HCT116 (cell line): ENCODE measurements around the gene FCHO2. TPM values are rescaled to one million over a fixed set of nuclear protein-coding genes. Genes with fewer than 3 reads are reported as not detected.

Experiments used
- ATAC-seq: fragments of 200-7000 bp; cut with Tn5 transposase; 2 replicates; pipeline ENCODE4 v1.9.1; 2020; ENCODE audit warnings: mild to moderate bottlenecking, moderate library complexity
- BruUV-seq: library from RNA; stranded (reverse); fragments of 400-500 nt; replicated peaks from 2 replicates; lab custom pipeline; 2021; lab: Mats Ljungman, UMichigan
- CTCF ChIA-PET: fragments of 300-600 bp; sonication (Branson Sonifier 250); formaldehyde crosslinking; loops from one replicate; lab custom pipeline; 2021; ENCODE audit warnings: antibody characterized with exemption; lab: Charles Lee
- POLR2A ChIA-PET: fragments of 300-600, 350-600 bp; sonication (Branson Sonifier 250); formaldehyde crosslinking; loops from one replicate; lab custom pipeline; 2021; ENCODE audit warnings: antibody characterized with exemption; lab: Charles Lee
- RAD21 ChIA-PET, 2 experiments: fragments of 300-600 bp; sonication (Branson Sonifier 250); formaldehyde crosslinking; loops; one replicate each; lab custom pipeline; 2023; ENCODE audit warnings: low total read pairs in 2 of 2; ENCODE audit not compliant: uncharacterized antibody in 2 of 2, unreplicated experiment in 2 of 2, low non-redundant PET in 1 of 2; lab: Charles Lee
- DNase-seq: peaks from one replicate; pipeline ENCODE4 v3.0.0-alpha.2; 2010; ENCODE audit warnings: low read depth, low spot score
- H2AFZ ChIP-seq: fragments of 200-600 bp; shearing (Covaris generic), sonication (generic); 2 replicates; pipeline ENCODE4 v1.6.1; 2017; ENCODE audit warnings: low read depth, mixed run types, mixed read lengths, antibody characterized with exemption, low read length; ENCODE audit not compliant: poor library complexity, severe bottlenecking
- H3K27ac ChIP-seq: 2 replicates; pipeline ENCODE4 v1.5.1; 2012; ENCODE audit warnings: low read depth, low read length
- H3K27me3 ChIP-seq: fragments of 200-600 bp; sonication (generic); 2 replicates; pipeline ENCODE4 v1.6.1; 2016; ENCODE audit warnings: mixed run types, low read length, mixed read lengths; ENCODE audit not compliant: insufficient read depth
- H3K36me3 ChIP-seq, 2 experiments: fragments of 200-500 bp in 1 of 2; fragments of 200-600 bp in 1 of 2; sonication (Bioruptor generic) in 1 of 2; sonication (generic) in 1 of 2; 2 replicates each; pipeline versions ENCODE4 v1.5.1 to v1.6.1; 2014 to 2016; ENCODE audit warnings: low read length in 2 of 2, inconsistent platforms in 1 of 2, mixed read lengths in 1 of 2, mixed run types in 1 of 2; ENCODE audit not compliant: insufficient read depth in 2 of 2, control insufficient read depth in 1 of 2
- H3K4me1 ChIP-seq, 2 experiments: fragments of 200-600 bp in 1 of 2; sonication (generic) in 1 of 2; 2 replicates each; pipeline versions ENCODE4 v1.5.1 to v1.6.1; 2012 to 2017; ENCODE audit warnings: low read length in 2 of 2, inconsistent platforms in 1 of 2, mild to moderate bottlenecking in 1 of 2, mixed read lengths in 1 of 2, mixed run types in 1 of 2, moderate library complexity in 1 of 2; ENCODE audit not compliant: insufficient read depth in 2 of 2, control insufficient read depth in 1 of 2
- H3K4me2 ChIP-seq: fragments of 200-600 bp; sonication (generic); 2 replicates; pipeline ENCODE4 v1.6.1; 2017; ENCODE audit warnings: mixed run types, low read length, mixed read lengths
- H3K4me3 ChIP-seq, 2 experiments: fragments of 200-600 bp in 1 of 2; sonication (generic) in 1 of 2; replicated peaks in 1 of 2; 2 replicates each; pipeline ENCODE4 v1.5.1; 2011 to 2016; ENCODE audit warnings: low read length in 2 of 2, control low read depth in 1 of 2, low read depth in 1 of 2, mild to moderate bottlenecking in 1 of 2, mixed read lengths in 1 of 2, mixed run types in 1 of 2
- H3K79me2 ChIP-seq: fragments of 200-600 bp; sonication (generic); 2 replicates; pipeline ENCODE4 v1.6.1; 2017; ENCODE audit warnings: mild to moderate bottlenecking, mixed run types, low read length, moderate library complexity, mixed read lengths; ENCODE audit not compliant: insufficient read depth
- H3K9ac ChIP-seq: fragments of 200-600 bp; sonication (generic); 2 replicates; pipeline ENCODE4 v1.6.1; 2016; ENCODE audit warnings: low read length, mixed read lengths
- H3K9me2 ChIP-seq: fragments of 200-600 bp; sonication (generic), shearing (Covaris generic); 2 replicates; pipeline ENCODE4 v1.6.1; 2017; ENCODE audit warnings: mixed run types, mild to moderate bottlenecking, moderate library complexity; ENCODE audit not compliant: insufficient read depth
- H3K9me3 ChIP-seq, 2 experiments: fragments of 200-500 bp in 1 of 2; fragments of 200-600 bp in 1 of 2; sonication (Bioruptor generic) in 1 of 2; sonication (generic) in 1 of 2; 2 replicates each; pipeline ENCODE4 v1.6.1; 2014 to 2017; ENCODE audit warnings: low read length in 2 of 2, mixed read lengths in 2 of 2, inconsistent platforms in 1 of 2, low read depth in 1 of 2, mild to moderate bottlenecking in 1 of 2, mixed run types in 1 of 2, moderate library complexity in 1 of 2; ENCODE audit not compliant: control insufficient read depth in 1 of 2, insufficient read depth in 1 of 2
- H4K20me1 ChIP-seq: fragments of 200-600 bp; sonication (generic), shearing (Covaris generic); 2 replicates; pipeline ENCODE4 v1.6.1; 2017; ENCODE audit warnings: mixed run types, mild to moderate bottlenecking, moderate library complexity; ENCODE audit not compliant: insufficient read depth
- CBX3 ChIP-seq: IDR thresholded peaks from 2 replicates; pipeline ENCODE4 v1.6.1; 2012; ENCODE audit warnings: low read depth
- EGR1 ChIP-seq: IDR thresholded peaks from 2 replicates; pipeline ENCODE4 v1.6.1; 2012; ENCODE audit warnings: low read depth
- EZH2phosphoT487 ChIP-seq: fragments of 200-600 bp; IDR thresholded peaks from 2 replicates; pipeline ENCODE4 v1.6.1; 2018; ENCODE audit warnings: antibody characterized with exemption, borderline replicate concordance
- FOSL1 ChIP-seq: IDR thresholded peaks from 2 replicates; pipeline ENCODE4 v1.6.1; 2012; ENCODE audit warnings: low read depth
- JUND ChIP-seq: IDR thresholded peaks from 2 replicates; pipeline ENCODE4 v1.6.1; 2012
- POLR2AphosphoS5 ChIP-seq: IDR thresholded peaks from 2 replicates; pipeline ENCODE4 v1.6.1; 2011; ENCODE audit warnings: mild to moderate bottlenecking, low read depth, low read length, moderate library complexity
- RAD21 ChIP-seq: IDR thresholded peaks from 2 replicates; pipeline ENCODE4 v1.6.1; 2012; ENCODE audit warnings: low read depth, mild to moderate bottlenecking
- SIN3A ChIP-seq: IDR thresholded peaks from 2 replicates; pipeline ENCODE4 v1.6.1; 2012; ENCODE audit warnings: low read depth
- SP1 ChIP-seq: IDR thresholded peaks from 2 replicates; pipeline ENCODE4 v1.6.1; 2012; ENCODE audit warnings: low read depth
- ZFX ChIP-seq: fragments of 450-650 bp; IDR thresholded peaks from 2 replicates; pipeline ENCODE4 v1.6.1; 2017
- ZNF274 ChIP-seq: fragments of 200-500 bp; sonication (Bioruptor generic); IDR thresholded peaks from 2 replicates; pipeline ENCODE4 v1.6.1; 2014; ENCODE audit warnings: mild to moderate bottlenecking, low read depth, low read length, inconsistent platforms
- intact Hi-C: fragments of 100-400 bp; cut with micrococcal nuclease; formaldehyde crosslinking; loops from 2 replicates; pipeline ENCODE4 v1.10.0; 2022
- total RNA-seq: library from RNA; stranded (reverse); gene quantifications from one replicate; pipeline ENCODE4 v1.2.1, GENCODE V29; 2021; ENCODE audit not compliant: unreplicated experiment
- TF ChIP-seq, protein P1 (sequence below): IDR thresholded peaks from 2 replicates; pipeline ENCODE4 v1.6.1; 2012
- TF ChIP-seq, protein P2 (sequence below): IDR thresholded peaks from 2 replicates; pipeline ENCODE4 v1.6.1; 2012

Gene FCHO2
- total RNA-seq, 1 experiment from 2014 or later: 18.7 TPM

GRCh38 chr5:73093943-73094342, 138.1 kb downstream of the FCHO2 start:
- H4K20me1 ChIP-seq: no peaks in the 10 kb centered on the region
- no peaks in the 10 kb centered on the region for H3K9me2 ChIP-seq
- peak; percentile 96 for ATAC-seq
- peak; percentile 59 for DNase-seq
- no peak overlapping the region for H2AFZ ChIP-seq
- TF ChIP-seq FOSL1: peak; percentile 66
- peak; percentile 62; the same call in 1 of the 2 replicates for TF ChIP-seq JUND
- TF ChIP-seq CBX3: no peak; the same call in 1 of the 2 replicates
- TF ChIP-seq RAD21: no peak
- TF ChIP-seq ZNF274: no peak
- TF ChIP-seq, protein P1, sequence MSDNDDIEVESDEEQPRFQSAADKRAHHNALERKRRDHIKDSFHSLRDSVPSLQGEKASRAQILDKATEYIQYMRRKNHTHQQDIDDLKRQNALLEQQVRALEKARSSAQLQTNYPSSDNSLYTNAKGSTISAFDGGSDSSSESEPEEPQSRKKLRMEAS: peak; percentile 69
- 0 out of 2 replicates have a peak, but pooled peaks have one; percentile 12 for TF ChIP-seq EGR1
- TF ChIP-seq SIN3A: no peak; the same call in 1 of the 2 replicates
- no peak for TF ChIP-seq POLR2AphosphoS5
- TF ChIP-seq SP1: peak; percentile 41; the same call in 1 of the 2 replicates
- TF ChIP-seq, protein P2, sequence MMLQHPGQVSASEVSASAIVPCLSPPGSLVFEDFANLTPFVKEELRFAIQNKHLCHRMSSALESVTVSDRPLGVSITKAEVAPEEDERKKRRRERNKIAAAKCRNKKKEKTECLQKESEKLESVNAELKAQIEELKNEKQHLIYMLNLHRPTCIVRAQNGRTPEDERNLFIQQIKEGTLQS: no peak
- TF ChIP-seq EZH2phosphoT487: no peak
- TF ChIP-seq ZFX: no peak
- peak overlapping the region; percentile 66 for H3K4me2 ChIP-seq
- peaks cover 10 to 25% of the 10 kb centered on the region in 2 experiments for H3K4me1 ChIP-seq
- BruUV-seq: no TSS peak
- no peaks in the 10 kb centered on the region for H3K27me3 ChIP-seq
- ChIA-PET RAD21 (interaction anchor here in 1 of 2 experiments (0.6 kb wide), 1 partner anchor 382 kb away, joined by 3 read pairs; no protein-coding TSS in a partner anchor), POLR2A (interaction anchor here (0.6 kb wide), 1 partner anchor 9 kb away, joined by 3 read pairs; no protein-coding TSS in a partner anchor), CTCF (interaction anchor here (1.3 kb wide), 1 partner anchor 10 kb away, joined by 6 read pairs; no protein-coding TSS in a partner anchor)
- intact Hi-C loops: no loop called here
- no peaks in the 10 kb centered on the region for H3K9me3 ChIP-seq
- peak overlapping the region; percentile 35 for H3K9ac ChIP-seq
- H3K79me2 ChIP-seq: no peaks in the 10 kb centered on the region
- H3K36me3 ChIP-seq: no peaks in the 10 kb centered on the region
- no peak overlapping the region for H3K27ac ChIP-seq
- H3K4me3 ChIP-seq: peak overlapping the region in 1 of 2 experiments; percentile 36; a peak in 1 of 4 replicates
